IMR-90 (cell line): ENCODE measurements around the gene IL20. TPM values are rescaled to one million over a fixed set of nuclear protein-coding genes. Genes with fewer than 3 reads are reported as not detected.

Experiments used
- ATAC-seq: fragments of 200-7000 bp; cut with Tn5 transposase; 2 replicates; pipeline ENCODE4 v1.9.1; 2020; ENCODE audit warnings: low read depth, mild to moderate bottlenecking, moderate library complexity
- BruUV-seq: library from RNA; stranded (reverse); fragments of 400-500 nt; replicated peaks from 2 replicates; lab custom pipeline; 2021; lab: Mats Ljungman, UMichigan
- CTCF ChIA-PET: fragments of 300-600 bp; formaldehyde crosslinking; extraction: SDS; loops from one replicate; lab custom pipeline; 2021; ENCODE audit warnings: antibody characterized with exemption; lab: Yijun Ruan, JAX
- POLR2A ChIA-PET: fragments of 300-600 bp; sonication (Branson Sonifier 250); formaldehyde crosslinking; loops from one replicate; lab custom pipeline; 2022; ENCODE audit warnings: antibody characterized with exemption; ENCODE audit not compliant: unreplicated experiment; lab: Charles Lee
- DNase-seq: peaks from one replicate; pipeline ENCODE4 v3.0.0; 2013
- H2AFZ ChIP-seq: replicated peaks from 2 replicates; pipeline ENCODE3; 2013; ENCODE audit warnings: low read length, mild to moderate bottlenecking; ENCODE audit not compliant: poor library complexity
- H2AK5ac ChIP-seq: 2 replicates; pipeline ENCODE4 v1.6.1; 2013; ENCODE audit warnings: low read depth, low read length, inconsistent platforms
- H2AK9ac ChIP-seq: replicated peaks from 2 replicates; pipeline ENCODE3; 2013; ENCODE audit warnings: mild to moderate bottlenecking, low read depth, low read length, moderate library complexity; ENCODE audit not compliant: poor library complexity
- H2BK120ac ChIP-seq: 2 replicates; pipeline ENCODE4 v1.6.1; 2013; ENCODE audit warnings: low read depth, low read length, inconsistent platforms
- H2BK15ac ChIP-seq: 3 replicates; pipeline ENCODE4 v1.6.1; 2013; ENCODE audit warnings: low read depth, low read length, inconsistent platforms
- H2BK20ac ChIP-seq: 2 replicates; pipeline ENCODE4 v1.6.1; 2013; ENCODE audit warnings: low read depth, mild to moderate bottlenecking, inconsistent platforms, low read length, moderate library complexity
- H2BK5ac ChIP-seq: 2 replicates; pipeline ENCODE4 v1.6.1; 2013; ENCODE audit warnings: mild to moderate bottlenecking, low read depth, low read length, inconsistent platforms; ENCODE audit not compliant: poor library complexity, severe bottlenecking
- H3K14ac ChIP-seq: replicated peaks from 2 replicates; pipeline ENCODE4 v1.6.1; 2013; ENCODE audit warnings: low read depth, low read length, inconsistent platforms
- H3K18ac ChIP-seq: 2 replicates; pipeline ENCODE4 v1.6.1; 2013; ENCODE audit warnings: low read depth, low read length, control low read depth
- H3K23ac ChIP-seq: 2 replicates; pipeline ENCODE4 v1.6.1; 2013; ENCODE audit warnings: low read depth, low read length, inconsistent platforms
- H3K27ac ChIP-seq: 2 replicates; pipeline ENCODE4 v1.5.1; 2013; ENCODE audit warnings: mild to moderate bottlenecking, control low read depth, low read length; ENCODE audit not compliant: insufficient read depth
- H3K27me3 ChIP-seq: 2 replicates; pipeline ENCODE4 v1.6.1; 2013; ENCODE audit warnings: low read length; ENCODE audit not compliant: control insufficient read depth, insufficient read depth
- H3K36me3 ChIP-seq: 2 replicates; pipeline ENCODE4 v1.6.1; 2013; ENCODE audit warnings: low read length, mixed read lengths; ENCODE audit not compliant: control insufficient read depth, insufficient read depth
- H3K4ac ChIP-seq: 2 replicates; pipeline ENCODE4 v1.6.1; 2013; ENCODE audit warnings: low read depth, low read length, inconsistent platforms
- H3K4me1 ChIP-seq: 2 replicates; pipeline ENCODE4 v1.6.1; 2013; ENCODE audit warnings: low read length, mixed read lengths; ENCODE audit not compliant: control insufficient read depth, insufficient read depth
- H3K4me2 ChIP-seq: 2 replicates; pipeline ENCODE4 v1.6.1; 2013; ENCODE audit warnings: low read depth, mild to moderate bottlenecking, control low read depth, low read length, moderate library complexity
- H3K4me3 ChIP-seq: 2 replicates; pipeline ENCODE4 v1.5.1; 2013; ENCODE audit warnings: low read depth, mild to moderate bottlenecking, control low read depth, low read length, moderate library complexity; ENCODE audit not compliant: insufficient read depth
- H3K56ac ChIP-seq: 2 replicates; pipeline ENCODE4 v1.6.1; 2013; ENCODE audit warnings: low read length, inconsistent platforms; ENCODE audit not compliant: insufficient read depth; ENCODE audit errors: extremely low read depth
- H3K79me1 ChIP-seq, 2 experiments: 2 replicates each; pipeline ENCODE4 v1.6.1; 2013; ENCODE audit warnings: low read length in 2 of 2, inconsistent platforms in 1 of 2, low read depth in 1 of 2
- H3K9ac ChIP-seq: 2 replicates; pipeline ENCODE4 v1.6.1; 2013; ENCODE audit warnings: low read depth, low read length, control low read depth
- H3K9me1 ChIP-seq: 2 replicates; pipeline ENCODE4 v1.6.1; 2013; ENCODE audit warnings: low read length, inconsistent platforms; ENCODE audit not compliant: insufficient read depth
- H3K9me3 ChIP-seq: 2 replicates; pipeline ENCODE4 v1.6.1; 2013; ENCODE audit warnings: low read length; ENCODE audit not compliant: control insufficient read depth, insufficient read depth
- H4K20me1 ChIP-seq: 2 replicates; pipeline ENCODE4 v1.6.1; 2013; ENCODE audit warnings: low read length, inconsistent platforms; ENCODE audit not compliant: insufficient read depth
- H4K5ac ChIP-seq: 2 replicates; pipeline ENCODE4 v1.6.1; 2013; ENCODE audit warnings: mild to moderate bottlenecking, low read depth, low read length, control low read depth
- H4K8ac ChIP-seq, 2 experiments: 2 replicates each; pipeline ENCODE4 v1.6.1; 2013; ENCODE audit warnings: low read depth in 2 of 2, low read length in 2 of 2, control low read depth in 1 of 2, inconsistent platforms in 1 of 2
- H4K91ac ChIP-seq: 2 replicates; pipeline ENCODE4 v1.6.1; 2013; ENCODE audit warnings: low read depth, low read length, inconsistent platforms; ENCODE audit not compliant: insufficient read depth
- CEBPB ChIP-seq: IDR thresholded peaks from 2 replicates; pipeline ENCODE4 v1.6.1; 2012; ENCODE audit warnings: low read depth, low read length, improper control_type of control experiment
- CHD1 ChIP-seq: IDR thresholded peaks from 2 replicates; pipeline ENCODE4 v1.6.1; 2012; ENCODE audit warnings: low read depth, low read length, improper control_type of control experiment
- CTCF ChIP-seq: conservative IDR thresholded peaks from 2 replicates; pipeline ENCODE4 v1.5.1; 2012; ENCODE audit warnings: mild to moderate bottlenecking, low read depth, low read length, improper control_type of control experiment
- ELK1 ChIP-seq: fragments of 150-350 bp; IDR thresholded peaks from 2 replicates; pipeline ENCODE4 v1.6.1; 2016; ENCODE audit warnings: low read depth, mild to moderate bottlenecking, low read length, moderate library complexity, borderline replicate concordance
- FOS ChIP-seq: fragments of 150-350 bp; IDR thresholded peaks from 2 replicates; pipeline ENCODE4 v1.6.1; 2016; ENCODE audit warnings: low read depth, low read length
- MAFK ChIP-seq: IDR thresholded peaks from 2 replicates; pipeline ENCODE4 v1.6.1; 2012; ENCODE audit warnings: low read depth, low read length, improper control_type of control experiment
- MAZ ChIP-seq: IDR thresholded peaks from 2 replicates; pipeline ENCODE4 v1.6.1; 2012; ENCODE audit warnings: low read depth, mild to moderate bottlenecking, low read length, improper control_type of control experiment, moderate library complexity, borderline replicate concordance
- MXI1 ChIP-seq: IDR thresholded peaks from 2 replicates; pipeline ENCODE4 v1.6.1; 2012; ENCODE audit warnings: low read depth, mild to moderate bottlenecking, low read length, moderate library complexity, borderline replicate concordance
- NFE2L2 ChIP-seq: fragments of 150-350 bp; IDR thresholded peaks from 2 replicates; pipeline ENCODE4 v1.6.1; 2016; ENCODE audit warnings: low read depth, mild to moderate bottlenecking, low read length
- POLR2A ChIP-seq: IDR thresholded peaks from 2 replicates; pipeline ENCODE4 v1.6.1; 2012; ENCODE audit warnings: mild to moderate bottlenecking, low read depth, low read length
- RAD21 ChIP-seq: IDR thresholded peaks from 2 replicates; pipeline ENCODE4 v1.6.1; 2012; ENCODE audit warnings: low read length, improper control_type of control experiment
- RCOR1 ChIP-seq: IDR thresholded peaks from 2 replicates; pipeline ENCODE4 v1.6.1; 2012; ENCODE audit warnings: mild to moderate bottlenecking, low read length, improper control_type of control experiment; ENCODE audit not compliant: insufficient replicate concordance
- RFX5 ChIP-seq: IDR thresholded peaks from 2 replicates; pipeline ENCODE4 v1.8.0; 2012; ENCODE audit warnings: low read depth, mild to moderate bottlenecking, low read length, moderate library complexity
- SMC3 ChIP-seq: fragments of 150-350 bp; IDR thresholded peaks from 2 replicates; pipeline ENCODE4 v1.6.1; 2016; ENCODE audit warnings: low read depth, mild to moderate bottlenecking, antibody characterized with exemption, low read length, moderate library complexity
- USF2 ChIP-seq: fragments of 150-350 bp; IDR thresholded peaks from 2 replicates; pipeline ENCODE4 v1.6.1; 2017; ENCODE audit warnings: mild to moderate bottlenecking, antibody characterized with exemption, low read length, low read depth
- WGBS, 2 experiments: methylation state at CpG; one replicate each; pipeline versions ENCODE4 v1.1.5 to v1.1.7; 2013; ENCODE audit warnings: missing lambda C conversion rate in 2 of 2; ENCODE audit not compliant: insufficient read length in 1 of 2; ENCODE audit errors: extremely low coverage in 2 of 2; 5-methylcytosine and 5-hydroxymethylcytosine counted together
- dilution Hi-C: fragments of 300-500 bp; cut with HindIII; formaldehyde crosslinking; loops from one replicate; pipeline ENCODE4 v1.14.3; 2018; ENCODE audit warnings: low sequenced_read_pairs; ENCODE audit not compliant: unreplicated experiment
- in situ Hi-C: fragments of 300-500 bp; cut with MboI; formaldehyde crosslinking; loops from 3 replicates; pipeline ENCODE4 v1.14.3; 2019; ENCODE audit warnings: low sequenced_read_pairs, inconsistent platforms, mixed read lengths
- intact Hi-C: fragments of 100-400 bp; cut with micrococcal nuclease; formaldehyde crosslinking; loops from 2 replicates; pipeline ENCODE4 v1.10.0; 2022
- polyA plus RNA-seq, 3 experiments: library from polyadenylated mRNA; depleted of rRNA; stranded (reverse); fragments of >200 nt; gene quantifications; 2 replicates each; pipeline ENCODE4 v1.2.3, GENCODE V29; 2012; ENCODE audit warnings: low replicate concordance in 1 of 3
- total RNA-seq: library from RNA; depleted of rRNA; stranded (reverse); fragments of >200 nt; gene quantifications from 2 replicates; pipeline ENCODE4 v1.2.3, GENCODE V29; 2012

IL20 gene
- total and polyA plus RNA-seq, 2 of the 4 experiments (the other 2 are of a cell fraction) = not detected

GRCh38 chr1:206826394-206826793 lies 39.0 kb upstream of the IL20 start:
- Histone ChIP-seq H3K56ac (no peak overlapping the region), H2BK5ac (no peak overlapping the region), H3K79me1 (no peaks in the 10 kb centered on the region), H3K9ac (no peak overlapping the region), H4K5ac (peak overlapping the region; percentile 19; the same call in 1 of the 2 replicates), H2AK5ac (peak overlapping the region; percentile 56; the same call in 1 of the 2 replicates), H3K18ac (peak overlapping the region; percentile 90), H3K27me3 (no peaks in the 10 kb centered on the region), H2BK15ac (peak overlapping the region; percentile 65; the same call in 2 of the 3 replicates), H2BK20ac (peak overlapping the region; percentile 69; the same call in 1 of the 2 replicates), H4K8ac (peak overlapping the region in 1 of 2 experiments; percentile 56; a peak in 1 of 4 replicates), H2AK9ac (no peak overlapping the region), H3K23ac (no peak overlapping the region), H4K20me1 (no peaks in the 10 kb centered on the region), H3K4me3 (no peak overlapping the region), H4K91ac (peak overlapping the region; percentile 31; the same call in 1 of the 2 replicates), H3K4ac (peak overlapping the region; percentile 42), H3K9me3 (no peaks in the 10 kb centered on the region), H3K4me1 (peaks cover 5% of the 10 kb centered on the region), H2BK120ac (peak overlapping the region; percentile 97), H3K9me1 (peaks cover 6% of the 10 kb centered on the region), H3K27ac (no peak overlapping the region), H3K36me3 (no peaks in the 10 kb centered on the region), H3K14ac (peak overlapping the region; percentile 20; the same call in 1 of the 2 replicates), H3K4me2 (no peak overlapping the region), H2AFZ (peak overlapping the region; percentile 53)
- 80% methylated on average over 2 of the region's 4 CpGs; no CpG with 5 or more reads in 1 of the 2 experiments for WGBS, 2 experiments
- intact Hi-C loops = no loop called here
- ATAC-seq (peak; percentile 28; the same call in 1 of the 2 replicates), DNase-seq (no peak)
- CTCF ChIA-PET = interaction anchor here (1.7 kb wide), 1 partner anchor 17 kb away, joined by 6 read pairs; no protein-coding TSS in a partner anchor
- TF ChIP-seq MAFK = no peak
- TF ChIP-seq RCOR1 = no peak
- TF ChIP-seq FOS = no peak
- no peak for TF ChIP-seq MAZ
- TF ChIP-seq NFE2L2 = no peak
- no peak for TF ChIP-seq SMC3
- no peak for TF ChIP-seq MXI1
- no peak for TF ChIP-seq CTCF
- TF ChIP-seq RAD21 = no peak
- no peak for TF ChIP-seq CHD1
- TF ChIP-seq CEBPB = no peak
- TF ChIP-seq RFX5 = no peak
- TF ChIP-seq ELK1 = no peak
- no peak for TF ChIP-seq USF2
- TF ChIP-seq POLR2A = no peak
- dilution Hi-C loops = no loop called here
- BruUV-seq = no TSS peak
- POLR2A ChIA-PET = no interaction called here
- in situ Hi-C loops = no loop called here
